ENCODE data around the gene USP44. TPM values are rescaled to one million over a fixed set of nuclear protein-coding genes. Genes with fewer than 3 reads are reported as not detected.
A peak's percentile ranks its signal among the peaks of the same experiment; 100 is the strongest.

The USP44 gene
- total and polyA plus RNA-seq, 2 of the 8 experiments (the other 6 are each of a cell fraction or from before 2014, with no cell fraction given): 129 to 197 TPM

GRCh38 chr12:95549392-95550084 is 1.7 kb downstream of the USP44 start (continued):
- no peak for TF ChIP-seq POU5F1 (IDR thresholded peaks at IDR 0.05; ENCODE audit: low read depth, low read length)
- no peak for TF ChIP-seq RXRA (IDR thresholded peaks at IDR 0.05; ENCODE audit: insufficient read depth, low read depth, low read length)
- 0 out of 4 replicates have a peak, but pooled peaks of 1 of the 2 experiments have one; percentile 5 for TF ChIP-seq SIN3A (conservative IDR thresholded peaks at IDR 0.05 in 1 of 2, IDR thresholded peaks at IDR 0.05 in 1 of 2; ENCODE audit: low read depth in 1 of 2, low read length in 2 of 2)
- no peak for TF ChIP-seq YY1 (IDR thresholded peaks at IDR 0.05; ENCODE audit: low read depth, low read length)
- TF ChIP-seq CHD2 (IDR thresholded peaks at IDR 0.05; ENCODE audit: low read length): no peak
- no peak for TF ChIP-seq SAP30 (IDR thresholded peaks at IDR 0.05; ENCODE audit: insufficient read depth, insufficient replicate concordance, low read length)
- TF ChIP-seq BACH1 (IDR thresholded peaks at IDR 0.05; ENCODE audit: low read length): no peak
- no peak for TF ChIP-seq CTCF (IDR thresholded peaks at IDR 0.05; ENCODE audit: control extremely low read depth in 1 of 3, insufficient read depth in 1 of 3, low read depth in 1 of 3, low read length in 3 of 3)
- no peak for TF ChIP-seq EP300 (IDR thresholded peaks at IDR 0.05; ENCODE audit: borderline replicate concordance in 1 of 2, low read depth in 2 of 2, low read length in 2 of 2)
- TF ChIP-seq JUND (IDR thresholded peaks at IDR 0.05; ENCODE audit: low read length): no peak
- no peak for TF ChIP-seq SIX5 (IDR thresholded peaks at IDR 0.05; ENCODE audit: low read depth, low read length)
